SU-DHL-6 (cell line): ENCODE data around the gene AGBL3.

ENCODE experiments used
- CTCF ChIP-seq: fragments of 200-600 bp; sonication (generic); IDR thresholded peaks from one replicate; pipeline ENCODE4 v1.5.1; 2017; ENCODE audit warnings: antibody characterized with exemption, mild to moderate bottlenecking, low read length, moderate library complexity; ENCODE audit not compliant: insufficient read depth, poor library complexity, severe bottlenecking
- EZH2phosphoT487 ChIP-seq: fragments of 200-600 bp; sonication (generic), shearing (Covaris generic); conservative IDR thresholded peaks from 2 replicates; pipeline ENCODE4 v1.6.1; 2018; ENCODE audit warnings: mild to moderate bottlenecking, antibody characterized with exemption, low read length, moderate library complexity, mixed read lengths

GRCh38 chr7:135150072-135150782 lies 163.9 kb downstream of the AGBL3 start:
- TF ChIP-seq CTCF = no peak
- TF ChIP-seq EZH2phosphoT487 = no peak
